Panc1 (cell line): ENCODE results near the gene FRMD4A. TPM values are rescaled to one million over a fixed set of nuclear protein-coding genes. Genes with fewer than 3 reads are reported as not detected.

Experiments
- ATAC-seq: fragments of 200-7000 bp; cut with Tn5 transposase; 2 replicates; pipeline ENCODE4 v1.9.1; 2020; ENCODE audit warnings: mild to moderate bottlenecking, moderate library complexity
- BruUV-seq: library from RNA; stranded (reverse); fragments of 400-500 nt; replicated peaks from 2 replicates; lab custom pipeline; 2021; lab: Mats Ljungman, UMichigan
- CTCF ChIA-PET: fragments of 300-600 bp; sonication (Branson Sonifier 250); formaldehyde crosslinking; loops from one replicate; lab custom pipeline; 2022; ENCODE audit warnings: antibody characterized with exemption; lab: Charles Lee
- POLR2A ChIA-PET: fragments of 300-600 bp; sonication (Branson Sonifier 250); formaldehyde crosslinking; loops from one replicate; lab custom pipeline; 2022; ENCODE audit warnings: antibody characterized with exemption; lab: Charles Lee
- DNase-seq: peaks from one replicate; pipeline ENCODE4 v3.0.0-alpha.2; 2010; ENCODE audit warnings: low read depth, low spot score
- H3K27ac ChIP-seq: 2 replicates; pipeline ENCODE4 v1.5.1; 2011; ENCODE audit warnings: mild to moderate bottlenecking, low read length, inconsistent platforms
- H3K27me3 ChIP-seq: fragments of 200-500 bp; sonication (Bioruptor generic); 2 replicates; pipeline ENCODE4 v1.6.0; 2014; ENCODE audit warnings: low read length, inconsistent platforms; ENCODE audit not compliant: control insufficient read depth, insufficient read depth
- H3K36me3 ChIP-seq: fragments of 200-500 bp; sonication (Bioruptor generic); 2 replicates; pipeline ENCODE4 v1.5.1; 2014; ENCODE audit warnings: inconsistent platforms, mild to moderate bottlenecking, low read length, moderate library complexity; ENCODE audit not compliant: control insufficient read depth, insufficient read depth
- H3K4me1 ChIP-seq: 2 replicates; pipeline ENCODE4 v1.5.1; 2011; ENCODE audit warnings: inconsistent platforms, mild to moderate bottlenecking, low read length, moderate library complexity; ENCODE audit not compliant: control insufficient read depth, insufficient read depth
- H3K4me3 ChIP-seq, 2 experiments: 2 replicates each; pipeline ENCODE4 v1.5.1; 2011 to 2012; ENCODE audit warnings: low read depth in 2 of 2, low read length in 2 of 2, mild to moderate bottlenecking in 2 of 2, inconsistent platforms in 1 of 2, moderate library complexity in 1 of 2
- H3K9me3 ChIP-seq: fragments of 200-500 bp; sonication (Bioruptor generic); 2 replicates; pipeline ENCODE4 v1.5.1; 2014; ENCODE audit warnings: low read depth, mild to moderate bottlenecking, inconsistent platforms, low read length, moderate library complexity; ENCODE audit not compliant: control insufficient read depth, insufficient read depth
- POLR2AphosphoS5 ChIP-seq: IDR thresholded peaks from 2 replicates; pipeline ENCODE4 v1.6.1; 2012; ENCODE audit warnings: mild to moderate bottlenecking, low read depth, low read length, moderate library complexity
- SIN3A ChIP-seq: IDR thresholded peaks from 2 replicates; pipeline ENCODE4 v1.6.1; 2012; ENCODE audit warnings: low read depth, mild to moderate bottlenecking, low read length, moderate library complexity, borderline replicate concordance; ENCODE audit not compliant: insufficient read depth
- TCF7L2 ChIP-seq: IDR thresholded peaks from 2 replicates; pipeline ENCODE4 v1.6.1; 2011; ENCODE audit warnings: mild to moderate bottlenecking, low read depth, low read length, inconsistent platforms
- in situ Hi-C: cut with HindIII; loops from 2 replicates; pipeline ENCODE4 v1.10.0; 2016; ENCODE audit warnings: low sequenced_read_pairs, low pct_unique_long_range_greater_than_20kb
- intact Hi-C: fragments of 100-400 bp; cut with micrococcal nuclease; formaldehyde crosslinking; loops from one replicate; pipeline ENCODE4 v1.10.0; 2022; ENCODE audit not compliant: unreplicated experiment
- total RNA-seq: library from RNA; stranded (reverse); gene quantifications from one replicate; pipeline ENCODE4 v1.2.1, GENCODE V29; 2021; ENCODE audit not compliant: unreplicated experiment
- TF ChIP-seq, protein P1 (sequence below), 2 experiments: IDR thresholded peaks; 2 replicates each; pipeline ENCODE4 v1.6.1; 2011 to 2012; ENCODE audit warnings: low read depth in 2 of 2, control low read depth in 1 of 2, low read length in 1 of 2, mild to moderate bottlenecking in 1 of 2, moderate library complexity in 1 of 2; ENCODE audit not compliant: insufficient read depth in 1 of 2
- TF ChIP-seq, protein P2 (sequence below): fragments of 450-650 bp; IDR thresholded peaks from 2 replicates; pipeline ENCODE4 v1.5.1; 2017; ENCODE audit warnings: mild to moderate bottlenecking

The FRMD4A gene
- total RNA-seq, 1 experiment from 2014 or later, result 7.1 TPM

DNA sequence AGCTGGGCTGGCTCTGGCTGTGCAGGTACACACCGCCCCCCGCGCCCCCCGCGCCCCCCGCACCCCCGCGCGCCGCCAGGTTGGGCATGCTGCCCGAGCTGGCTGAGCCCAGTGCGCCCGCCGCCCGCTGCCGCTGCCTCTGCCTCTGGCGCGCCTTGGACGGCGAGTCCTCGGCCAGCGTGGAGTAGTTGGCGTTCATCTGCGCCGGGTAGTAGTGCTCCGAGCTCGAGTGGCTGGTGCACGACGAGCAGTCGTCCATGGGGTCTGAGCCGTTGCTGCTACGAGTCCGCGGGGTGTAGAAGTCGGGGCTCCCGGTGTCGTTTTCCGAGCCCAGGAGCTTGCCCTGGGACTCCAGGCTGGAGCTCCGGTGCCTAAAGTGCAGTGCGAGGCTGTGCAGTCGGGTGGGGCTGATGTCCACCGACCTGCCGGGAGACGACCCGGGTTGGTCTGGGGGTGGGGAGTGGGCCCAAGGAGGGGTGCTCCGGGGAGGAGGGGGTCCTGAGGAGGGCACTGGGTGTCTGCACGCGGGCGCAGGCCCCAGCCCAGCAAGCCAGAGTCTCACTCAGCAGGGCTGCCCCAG, 673.5 kb downstream of the FRMD4A start:
- no peak for TF ChIP-seq POLR2AphosphoS5
- DNase-seq, result no peak
- ChIA-PET POLR2A (no interaction called here), CTCF (no interaction called here)
- in situ Hi-C loops, result no loop called here
- Histone ChIP-seq H3K4me1 (no peaks in the 10 kb centered on the region), H3K27me3 (no peaks in the 10 kb centered on the region), H3K9me3 (no peaks in the 10 kb centered on the region), H3K27ac (no peak overlapping the region), H3K4me3 (no peak overlapping the region), H3K36me3 (no peaks in the 10 kb centered on the region)
- BruUV-seq, result no TSS peak
- no peak for ATAC-seq
- intact Hi-C loops, result no loop called here

DNA sequence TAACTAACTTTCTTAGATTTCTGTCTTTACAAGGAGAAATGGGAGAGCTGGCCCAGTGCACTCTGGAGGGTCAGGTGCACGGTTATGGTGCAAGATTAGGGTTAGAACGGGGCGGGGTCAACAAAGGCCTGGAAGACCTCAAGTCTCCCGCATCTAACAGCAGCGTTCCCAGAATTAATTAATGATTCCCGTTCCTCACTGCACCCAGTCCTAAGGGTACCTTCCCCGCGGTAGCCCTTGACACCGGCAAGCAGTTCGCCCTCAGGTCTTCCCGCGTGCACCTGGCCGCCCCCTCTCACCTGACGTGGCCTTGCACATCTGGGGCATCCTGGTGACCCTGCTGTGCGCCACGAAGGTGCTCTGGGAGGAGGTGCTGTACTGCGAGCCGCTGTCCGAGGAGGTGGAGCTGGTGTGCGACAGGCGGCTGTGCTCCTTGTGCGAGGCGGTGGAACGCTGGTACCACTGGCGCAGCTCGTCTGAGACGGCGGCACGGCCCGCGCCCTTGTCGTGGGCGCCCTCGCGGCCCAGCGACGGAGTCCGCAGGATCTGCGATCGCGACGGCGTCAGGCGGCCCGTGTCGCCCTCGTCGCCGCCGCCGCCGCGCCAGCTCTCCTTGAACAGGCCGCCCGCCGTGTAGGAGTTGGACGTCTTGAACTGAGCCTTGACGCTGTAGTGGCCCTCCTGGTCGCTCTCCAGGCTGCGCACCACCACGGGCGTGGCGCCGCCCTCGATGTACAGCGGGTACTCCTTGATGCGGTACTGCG, 674.2 kb downstream of the FRMD4A start:
- Histone ChIP-seq H3K9me3 (no peaks in the 10 kb centered on the region), H3K27ac (no peak overlapping the region), H3K4me3 (no peak overlapping the region), H3K27me3 (no peaks in the 10 kb centered on the region), H3K36me3 (no peaks in the 10 kb centered on the region), H3K4me1 (no peaks in the 10 kb centered on the region)
- DNase-seq (no peak), ATAC-seq (no peak)
- in situ Hi-C loops (no loop called here), intact Hi-C loops (no loop called here)
- no TSS peak for BruUV-seq
- ChIA-PET CTCF (no interaction called here), POLR2A (no interaction called here)
- TF ChIP-seq SIN3A, result no peak
- no peak for TF ChIP-seq TCF7L2
- TF ChIP-seq, protein P1, sequence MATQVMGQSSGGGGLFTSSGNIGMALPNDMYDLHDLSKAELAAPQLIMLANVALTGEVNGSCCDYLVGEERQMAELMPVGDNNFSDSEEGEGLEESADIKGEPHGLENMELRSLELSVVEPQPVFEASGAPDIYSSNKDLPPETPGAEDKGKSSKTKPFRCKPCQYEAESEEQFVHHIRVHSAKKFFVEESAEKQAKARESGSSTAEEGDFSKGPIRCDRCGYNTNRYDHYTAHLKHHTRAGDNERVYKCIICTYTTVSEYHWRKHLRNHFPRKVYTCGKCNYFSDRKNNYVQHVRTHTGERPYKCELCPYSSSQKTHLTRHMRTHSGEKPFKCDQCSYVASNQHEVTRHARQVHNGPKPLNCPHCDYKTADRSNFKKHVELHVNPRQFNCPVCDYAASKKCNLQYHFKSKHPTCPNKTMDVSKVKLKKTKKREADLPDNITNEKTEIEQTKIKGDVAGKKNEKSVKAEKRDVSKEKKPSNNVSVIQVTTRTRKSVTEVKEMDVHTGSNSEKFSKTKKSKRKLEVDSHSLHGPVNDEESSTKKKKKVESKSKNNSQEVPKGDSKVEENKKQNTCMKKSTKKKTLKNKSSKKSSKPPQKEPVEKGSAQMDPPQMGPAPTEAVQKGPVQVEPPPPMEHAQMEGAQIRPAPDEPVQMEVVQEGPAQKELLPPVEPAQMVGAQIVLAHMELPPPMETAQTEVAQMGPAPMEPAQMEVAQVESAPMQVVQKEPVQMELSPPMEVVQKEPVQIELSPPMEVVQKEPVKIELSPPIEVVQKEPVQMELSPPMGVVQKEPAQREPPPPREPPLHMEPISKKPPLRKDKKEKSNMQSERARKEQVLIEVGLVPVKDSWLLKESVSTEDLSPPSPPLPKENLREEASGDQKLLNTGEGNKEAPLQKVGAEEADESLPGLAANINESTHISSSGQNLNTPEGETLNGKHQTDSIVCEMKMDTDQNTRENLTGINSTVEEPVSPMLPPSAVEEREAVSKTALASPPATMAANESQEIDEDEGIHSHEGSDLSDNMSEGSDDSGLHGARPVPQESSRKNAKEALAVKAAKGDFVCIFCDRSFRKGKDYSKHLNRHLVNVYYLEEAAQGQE (IDR thresholded peaks at IDR 0.05; ENCODE audit: insufficient read depth in 1 of 2, low read depth in 2 of 2, low read length in 1 of 2), result no peak
- TF ChIP-seq, protein P2, sequence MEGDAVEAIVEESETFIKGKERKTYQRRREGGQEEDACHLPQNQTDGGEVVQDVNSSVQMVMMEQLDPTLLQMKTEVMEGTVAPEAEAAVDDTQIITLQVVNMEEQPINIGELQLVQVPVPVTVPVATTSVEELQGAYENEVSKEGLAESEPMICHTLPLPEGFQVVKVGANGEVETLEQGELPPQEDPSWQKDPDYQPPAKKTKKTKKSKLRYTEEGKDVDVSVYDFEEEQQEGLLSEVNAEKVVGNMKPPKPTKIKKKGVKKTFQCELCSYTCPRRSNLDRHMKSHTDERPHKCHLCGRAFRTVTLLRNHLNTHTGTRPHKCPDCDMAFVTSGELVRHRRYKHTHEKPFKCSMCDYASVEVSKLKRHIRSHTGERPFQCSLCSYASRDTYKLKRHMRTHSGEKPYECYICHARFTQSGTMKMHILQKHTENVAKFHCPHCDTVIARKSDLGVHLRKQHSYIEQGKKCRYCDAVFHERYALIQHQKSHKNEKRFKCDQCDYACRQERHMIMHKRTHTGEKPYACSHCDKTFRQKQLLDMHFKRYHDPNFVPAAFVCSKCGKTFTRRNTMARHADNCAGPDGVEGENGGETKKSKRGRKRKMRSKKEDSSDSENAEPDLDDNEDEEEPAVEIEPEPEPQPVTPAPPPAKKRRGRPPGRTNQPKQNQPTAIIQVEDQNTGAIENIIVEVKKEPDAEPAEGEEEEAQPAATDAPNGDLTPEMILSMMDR, result no peak
- no peak for TF ChIP-seq POLR2AphosphoS5

DNA sequence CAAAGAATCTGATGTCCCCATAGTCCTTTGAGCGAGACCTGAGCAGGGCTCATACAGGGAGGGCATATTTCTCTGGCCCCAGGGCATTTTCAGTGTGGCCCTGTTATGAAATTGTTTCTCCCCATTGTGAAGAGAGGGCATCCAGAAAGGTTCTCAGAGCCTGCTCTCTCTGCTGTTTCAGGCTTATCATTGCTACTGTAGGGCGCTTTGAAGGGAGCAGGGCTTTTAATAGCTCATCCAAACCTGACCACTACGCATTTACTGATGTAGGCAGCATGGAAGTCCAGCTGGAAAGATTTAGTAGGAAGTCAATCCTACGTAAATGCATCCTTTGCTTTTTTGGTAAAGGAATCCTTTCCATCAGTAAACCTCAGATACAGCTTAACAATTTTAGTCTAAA, 675.9 kb downstream of the FRMD4A start:
- Histone ChIP-seq H3K27ac (no peak overlapping the region), H3K36me3 (no peaks in the 10 kb centered on the region), H3K27me3 (no peaks in the 10 kb centered on the region), H3K4me1 (no peaks in the 10 kb centered on the region), H3K4me3 (no peak overlapping the region), H3K9me3 (no peaks in the 10 kb centered on the region)
- POLR2A ChIA-PET, result no interaction called here
- in situ Hi-C loops (no loop called here), intact Hi-C loops (no loop called here)
- BruUV-seq, result no TSS peak
- DNase-seq (no peak), ATAC-seq (no peak)
- CTCF ChIA-PET, result no interaction called here
- TF ChIP-seq, protein P1 (IDR thresholded peaks at IDR 0.05; ENCODE audit: insufficient read depth in 1 of 2, low read depth in 2 of 2, low read length in 1 of 2), result no peak
- TF ChIP-seq POLR2AphosphoS5, result no peak
- no peak for TF ChIP-seq TCF7L2
- TF ChIP-seq, protein P2, result no peak
